ENCODE measurements around the gene ANTXR2.

Gene ANTXR2

GRCh38 chr4:79883290-79883689 lies 189.7 kb downstream of the ANTXR2 start:
- TF ChIP-seq CTCF (IDR thresholded peaks at IDR 0.05; ENCODE audit: low read depth, low read length, missing control alignments) = no peak
- no peak for DNase-seq (ENCODE audit: low read depth)
- in situ Hi-C loops (cut with HindIII; ENCODE audit: low sequenced_read_pairs) = no loop called here
- no peak overlapping the region for H3K4me3 ChIP-seq (ENCODE audit: low read depth, low read length)

GRCh38 chr4:79882806-79883205 lies 190.2 kb downstream of the ANTXR2 start:
- no peak for TF ChIP-seq CTCF (IDR thresholded peaks at IDR 0.05; ENCODE audit: low read depth, low read length, missing control alignments)
- in situ Hi-C loops (cut with HindIII; ENCODE audit: low sequenced_read_pairs) = no loop called here
- DNase-seq (ENCODE audit: low read depth) = no peak
- H3K4me3 ChIP-seq (ENCODE audit: low read depth, low read length) = no peak overlapping the region

- in situ Hi-C loops (cut with HindIII; ENCODE audit: low sequenced_read_pairs) = no loop called here
- TF ChIP-seq CTCF (IDR thresholded peaks at IDR 0.05; ENCODE audit: low read depth, low read length, missing control alignments) = no peak
- no peak for DNase-seq (ENCODE audit: low read depth)
- H3K4me3 ChIP-seq (ENCODE audit: low read depth, low read length) = no peak overlapping the region
These were observed 191.6 kb downstream of the ANTXR2 start for GRCh38 chr4:79881407-79881806.

- DNase-seq (ENCODE audit: low read depth) = no peak
- no peak for TF ChIP-seq CTCF (IDR thresholded peaks at IDR 0.05; ENCODE audit: low read depth, low read length, missing control alignments)
- H3K4me3 ChIP-seq (ENCODE audit: low read depth, low read length) = no peak overlapping the region
- in situ Hi-C loops (cut with HindIII; ENCODE audit: low sequenced_read_pairs) = no loop called here
These were observed 195.5 kb downstream of the ANTXR2 start for GRCh38 chr4:79877511-79877910.

- H3K4me3 ChIP-seq (ENCODE audit: low read depth, low read length) = no peak overlapping the region
- DNase-seq (ENCODE audit: low read depth) = no peak
- TF ChIP-seq CTCF (IDR thresholded peaks at IDR 0.05; ENCODE audit: low read depth, low read length, missing control alignments) = no peak
- in situ Hi-C loops (cut with HindIII; ENCODE audit: low sequenced_read_pairs) = no loop called here
These were observed 197.6 kb downstream of the ANTXR2 start for GRCh38 chr4:79875344-79875899.

- no peak overlapping the region for H3K4me3 ChIP-seq (ENCODE audit: low read depth, low read length)
- TF ChIP-seq CTCF (IDR thresholded peaks at IDR 0.05; ENCODE audit: low read depth, low read length, missing control alignments) = no peak
- DNase-seq (ENCODE audit: low read depth) = no peak
- in situ Hi-C loops (cut with HindIII; ENCODE audit: low sequenced_read_pairs) = no loop called here
These were observed 198.8 kb downstream of the ANTXR2 start for GRCh38 chr4:79874197-79874596.

GRCh38 chr4:79872738-79873137 lies 200.3 kb downstream of the ANTXR2 start:
- no peak overlapping the region for H3K4me3 ChIP-seq (ENCODE audit: low read depth, low read length)
- no peak for TF ChIP-seq CTCF (IDR thresholded peaks at IDR 0.05; ENCODE audit: low read depth, low read length, missing control alignments)
- in situ Hi-C loops (cut with HindIII; ENCODE audit: low sequenced_read_pairs) = no loop called here
- no peak for DNase-seq (ENCODE audit: low read depth)

Data from astrocyte of the cerebellum (primary cell).